Parathyroid adenoma (tissue), 2 donors: ENCODE measurements around the gene ITPRIPL1.

Experiments used
- H2AFZ ChIP-seq: fragments of 300-600 bp; sonication (generic); one replicate; pipeline ENCODE4 v1.7.0; 2017; ENCODE audit warnings: antibody characterized with exemption, mild to moderate bottlenecking
- H3K27ac ChIP-seq: fragments of 300-600 bp; sonication (generic); one replicate; pipeline ENCODE4 v1.7.0; 2017
- H3K27me3 ChIP-seq: fragments of 300-600 bp; sonication (generic); one replicate; pipeline ENCODE4 v1.7.0; 2017; ENCODE audit warnings: low read length; ENCODE audit not compliant: control insufficient read depth, insufficient read depth
- H3K36me3 ChIP-seq: fragments of 300-600 bp; sonication (generic); one replicate; pipeline ENCODE4 v1.7.0; 2017; ENCODE audit warnings: low read length; ENCODE audit not compliant: control insufficient read depth, insufficient read depth
- H3K4me1 ChIP-seq: fragments of 300-600 bp; sonication (generic); one replicate; pipeline ENCODE4 v1.7.0; 2017; ENCODE audit warnings: control low read depth
- H3K4me2 ChIP-seq: fragments of 300-600 bp; sonication (generic); one replicate; pipeline ENCODE4 v1.7.0; 2017; ENCODE audit warnings: low read length
- H3K4me3 ChIP-seq: fragments of 300-600 bp; sonication (generic); one replicate; pipeline ENCODE4 v1.7.0; 2017; ENCODE audit warnings: low read depth, low read length
- H3K79me2 ChIP-seq: fragments of 300-600 bp; sonication (generic); one replicate; pipeline ENCODE4 v1.7.0; 2017; ENCODE audit warnings: control low read depth
- H3K9ac ChIP-seq: fragments of 300-600 bp; sonication (generic); one replicate; pipeline ENCODE4 v1.7.0; 2017; ENCODE audit warnings: mild to moderate bottlenecking
- H3K9me3 ChIP-seq: fragments of 300-600 bp; sonication (generic); one replicate; pipeline ENCODE4 v1.7.0; 2017; ENCODE audit warnings: low read length; ENCODE audit not compliant: control insufficient read depth
- CTCF ChIP-seq: fragments of 300-600 bp; sonication (generic); IDR thresholded peaks from one replicate; pipeline ENCODE4 v1.7.0; 2017; ENCODE audit warnings: antibody characterized with exemption, mild to moderate bottlenecking
- donor health status: primary hyperparathyroidism.

The ITPRIPL1 gene

GRCh38 chr2:96342085-96342484 is 17.0 kb downstream of the ITPRIPL1 start:
- no peak overlapping the region for H3K4me2 ChIP-seq
- H3K4me1 ChIP-seq = peaks cover 6% of the 10 kb centered on the region
- no peak overlapping the region for H3K4me3 ChIP-seq
- no peak for TF ChIP-seq CTCF
- H3K36me3 ChIP-seq = no peaks in the 10 kb centered on the region
- H3K27me3 ChIP-seq = no peaks in the 10 kb centered on the region
- no peak overlapping the region for H2AFZ ChIP-seq
- H3K9me3 ChIP-seq = no peaks in the 10 kb centered on the region
- no peak overlapping the region for H3K27ac ChIP-seq
- H3K9ac ChIP-seq = no peak overlapping the region
- H3K79me2 ChIP-seq = no peaks in the 10 kb centered on the region

GRCh38 chr2:96344011-96344410 is 18.9 kb downstream of the ITPRIPL1 start:
- Histone ChIP-seq H3K4me1 (peaks cover 6% of the 10 kb centered on the region), H3K9me3 (no peaks in the 10 kb centered on the region), H3K79me2 (no peaks in the 10 kb centered on the region), H3K27me3 (no peaks in the 10 kb centered on the region), H3K4me3 (no peak overlapping the region), H2AFZ (no peak overlapping the region), H3K36me3 (no peaks in the 10 kb centered on the region), H3K9ac (no peak overlapping the region), H3K27ac (no peak overlapping the region), H3K4me2 (no peak overlapping the region)
- TF ChIP-seq CTCF = no peak

GRCh38 chr2:96345438-96345837 is 20.3 kb downstream of the ITPRIPL1 start:
- Histone ChIP-seq H3K36me3 (no peaks in the 10 kb centered on the region), H3K9me3 (no peaks in the 10 kb centered on the region), H2AFZ (peak overlapping the region; percentile 34), H3K4me2 (no peak overlapping the region), H3K4me1 (peaks cover 6% of the 10 kb centered on the region), H3K4me3 (no peak overlapping the region), H3K9ac (no peak overlapping the region), H3K79me2 (no peaks in the 10 kb centered on the region), H3K27me3 (no peaks in the 10 kb centered on the region), H3K27ac (no peak overlapping the region)
- TF ChIP-seq CTCF = no peak

- no peaks in the 10 kb centered on the region for H3K36me3 ChIP-seq
- no peak overlapping the region for H3K27ac ChIP-seq
- H3K4me2 ChIP-seq = no peak overlapping the region
- H3K9me3 ChIP-seq = no peaks in the 10 kb centered on the region
- H3K9ac ChIP-seq = no peak overlapping the region
- no peak for TF ChIP-seq CTCF
- no peaks in the 10 kb centered on the region for H3K79me2 ChIP-seq
- no peaks in the 10 kb centered on the region for H3K27me3 ChIP-seq
- peaks cover 6% of the 10 kb centered on the region for H3K4me1 ChIP-seq
- peak overlapping the region; percentile 34 for H2AFZ ChIP-seq
- H3K4me3 ChIP-seq = no peak overlapping the region
These were observed 20.8 kb downstream of the ITPRIPL1 start for GRCh38 chr2:96345868-96346462.

GRCh38 chr2:96347395-96347794 is 22.3 kb downstream of the ITPRIPL1 start:
- Histone ChIP-seq H3K4me3 (no peak overlapping the region), H3K4me2 (no peak overlapping the region), H3K9ac (no peak overlapping the region), H3K4me1 (peaks cover 6% of the 10 kb centered on the region), H3K9me3 (no peaks in the 10 kb centered on the region), H3K27me3 (no peaks in the 10 kb centered on the region), H3K27ac (no peak overlapping the region), H3K36me3 (no peaks in the 10 kb centered on the region), H3K79me2 (no peaks in the 10 kb centered on the region), H2AFZ (no peak overlapping the region)
- TF ChIP-seq CTCF = no peak
